Measurements from ENCODE around the gene ITPK1.

The ITPK1 gene

GRCh38 chr14:92928258-92928629 is 187.5 kb downstream of the ITPK1 start:
- TF ChIP-seq CTCF (IDR thresholded peaks at IDR 0.05; ENCODE audit: extremely low read depth, missing control alignments): no peak
- DNase-seq (ENCODE audit: low spot score): no peak

GRCh38 chr14:92927349-92928257 is 188.1 kb downstream of the ITPK1 start:
- TF ChIP-seq CTCF (IDR thresholded peaks at IDR 0.05; ENCODE audit: extremely low read depth, missing control alignments): no peak
- DNase-seq (ENCODE audit: low spot score): no peak

- TF ChIP-seq CTCF (IDR thresholded peaks at IDR 0.05; ENCODE audit: extremely low read depth, missing control alignments): no peak
- DNase-seq (ENCODE audit: low spot score): no peak
Measured at GRCh38 chr14:92926931-92927330, 188.8 kb downstream of the ITPK1 start.

GRCh38 chr14:92926180-92926845 is 189.4 kb downstream of the ITPK1 start:
- no peak for TF ChIP-seq CTCF (IDR thresholded peaks at IDR 0.05; ENCODE audit: extremely low read depth, missing control alignments)
- DNase-seq (ENCODE audit: low spot score): no peak

GRCh38 chr14:92925446-92925845 is 190.3 kb downstream of the ITPK1 start:
- no peak for TF ChIP-seq CTCF (IDR thresholded peaks at IDR 0.05; ENCODE audit: extremely low read depth, missing control alignments)
- no peak for DNase-seq (ENCODE audit: low spot score)

- TF ChIP-seq CTCF (IDR thresholded peaks at IDR 0.05; ENCODE audit: extremely low read depth, missing control alignments): no peak
- DNase-seq (ENCODE audit: low spot score): peak; percentile 51
Measured at GRCh38 chr14:92924247-92924646, 191.5 kb downstream of the ITPK1 start.

GRCh38 chr14:92923744-92924103 is 192.0 kb downstream of the ITPK1 start:
- DNase-seq (ENCODE audit: low spot score): no peak
- TF ChIP-seq CTCF (IDR thresholded peaks at IDR 0.05; ENCODE audit: extremely low read depth, missing control alignments): no peak
